ENCODE measurements around the gene MYL4.

- TF ChIP-seq GATA2 (IDR thresholded peaks at IDR 0.05; ENCODE audit: insufficient read depth, insufficient read length, low read depth, low read length) = no peak
- no peak for TF ChIP-seq CTCF (IDR thresholded peaks at IDR 0.05; ENCODE audit: extremely low read depth in 1 of 2, insufficient read depth in 1 of 2, low read depth in 1 of 2, low read length in 2 of 2)
- no peak for TF ChIP-seq POLR2A (IDR thresholded peaks at IDR 0.05; ENCODE audit: low read depth, low read length)
- TF ChIP-seq POLR2AphosphoS5 (IDR thresholded peaks at IDR 0.05; ENCODE audit: insufficient read depth, low read depth, low read length) = no peak
- no peak for TF ChIP-seq FOS (IDR thresholded peaks at IDR 0.05; ENCODE audit: borderline replicate concordance, insufficient read depth, low read length)
- no peak for TF ChIP-seq EZH2 (IDR thresholded peaks at IDR 0.05; ENCODE audit: borderline replicate concordance, low read depth, low read length, severe bottlenecking)
These were observed 19.4 kb upstream of the MYL4 start for GRCh38 chr17:47189732-47190237.

Measured in endothelial cell of umbilical vein (primary cell).